Measurements from ENCODE around the gene ZNRF3. TPM values are rescaled to one million over a fixed set of nuclear protein-coding genes. Genes with fewer than 3 reads are reported as not detected.

Gene ZNRF3
- total and polyA plus RNA-seq, 7 donors, result 0.23 to 13.6 (median 8.9) TPM

- Histone ChIP-seq H3K27ac (peak overlapping the region; percentile 73 to 85 (median 84)), H3K9me3 (no peaks in the 10 kb centered on the region), H3K4me3 (peak overlapping the region; percentile 30 to 60 (median 52)), H3K4me1 (peaks cover 0 to 33% (median 31%) of the 10 kb centered on the region in 4 donors), H3K27me3 (no peaks in the 10 kb centered on the region), H3K36me3 (no peaks in the 10 kb centered on the region)
- TF ChIP-seq, protein P1, sequence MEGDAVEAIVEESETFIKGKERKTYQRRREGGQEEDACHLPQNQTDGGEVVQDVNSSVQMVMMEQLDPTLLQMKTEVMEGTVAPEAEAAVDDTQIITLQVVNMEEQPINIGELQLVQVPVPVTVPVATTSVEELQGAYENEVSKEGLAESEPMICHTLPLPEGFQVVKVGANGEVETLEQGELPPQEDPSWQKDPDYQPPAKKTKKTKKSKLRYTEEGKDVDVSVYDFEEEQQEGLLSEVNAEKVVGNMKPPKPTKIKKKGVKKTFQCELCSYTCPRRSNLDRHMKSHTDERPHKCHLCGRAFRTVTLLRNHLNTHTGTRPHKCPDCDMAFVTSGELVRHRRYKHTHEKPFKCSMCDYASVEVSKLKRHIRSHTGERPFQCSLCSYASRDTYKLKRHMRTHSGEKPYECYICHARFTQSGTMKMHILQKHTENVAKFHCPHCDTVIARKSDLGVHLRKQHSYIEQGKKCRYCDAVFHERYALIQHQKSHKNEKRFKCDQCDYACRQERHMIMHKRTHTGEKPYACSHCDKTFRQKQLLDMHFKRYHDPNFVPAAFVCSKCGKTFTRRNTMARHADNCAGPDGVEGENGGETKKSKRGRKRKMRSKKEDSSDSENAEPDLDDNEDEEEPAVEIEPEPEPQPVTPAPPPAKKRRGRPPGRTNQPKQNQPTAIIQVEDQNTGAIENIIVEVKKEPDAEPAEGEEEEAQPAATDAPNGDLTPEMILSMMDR (IDR thresholded peaks at IDR 0.05), result peak in 2 of 4 experiments; percentile 8 to 16
- peak in 1 of 4 donors; percentile 76 for TF ChIP-seq EP300 (IDR thresholded peaks at IDR 0.05)
- no peak for TF ChIP-seq POLR2A (IDR thresholded peaks at IDR 0.05)
- peak in 3 of 4 donors; percentile 35 to 71 (median 58) for TF ChIP-seq POLR2AphosphoS5 (IDR thresholded peaks at IDR 0.05)
- intact Hi-C loops (cut with DNase I), result loop anchor here (5.0 to 10.0 kb wide), 3 partner anchors 44 to 1007 kb away; partner anchors contain the start of gene ZNRF3
- WGBS, 2 donors, result 19 to 38% methylated on average over 18 of the region's 18 CpGs
- peak; percentile 87 for DNase-seq
Observed at GRCh38 chr22:29031227-29032011, 148.0 kb downstream of the ZNRF3 start.

GRCh38 chr22:29032014-29032475 is 148.7 kb downstream of the ZNRF3 start:
- Histone ChIP-seq H3K4me1 (peaks cover 0 to 33% (median 31%) of the 10 kb centered on the region in 4 donors), H3K9me3 (no peaks in the 10 kb centered on the region), H3K27me3 (no peaks in the 10 kb centered on the region), H3K4me3 (no peak overlapping the region), H3K36me3 (no peaks in the 10 kb centered on the region), H3K27ac (peak overlapping the region; percentile 73 to 85 (median 84))
- intact Hi-C loops (cut with DNase I), result loop anchor here (5.0 to 10.0 kb wide), 3 partner anchors 45 to 1007 kb away; partner anchors contain the start of gene ZNRF3
- 74 to 89% methylated on average over 8 of the region's 8 CpGs for WGBS, 2 donors
- no peak for DNase-seq
- TF ChIP-seq EP300 (IDR thresholded peaks at IDR 0.05) (no peak), POLR2A (IDR thresholded peaks at IDR 0.05) (no peak), POLR2AphosphoS5 (IDR thresholded peaks at IDR 0.05) (no peak)
- TF ChIP-seq, protein P1 (IDR thresholded peaks at IDR 0.05), result no peak

GRCh38 chr22:29032584-29032983 is 149.2 kb downstream of the ZNRF3 start:
- TF ChIP-seq POLR2AphosphoS5 (IDR thresholded peaks at IDR 0.05), result no peak
- TF ChIP-seq, protein P1 (IDR thresholded peaks at IDR 0.05), result no peak
- no peak for TF ChIP-seq EP300 (IDR thresholded peaks at IDR 0.05)
- no peak for TF ChIP-seq POLR2A (IDR thresholded peaks at IDR 0.05)
- no peak overlapping the region for H3K4me3 ChIP-seq
- DNase-seq, result no peak
- intact Hi-C loops (cut with DNase I), result loop anchor here (5.0 to 10.0 kb wide), 3 partner anchors 45 to 1008 kb away; partner anchors contain the start of gene ZNRF3
- H3K4me1 ChIP-seq, result peaks cover 0 to 33% (median 31%) of the 10 kb centered on the region in 4 donors
- H3K27me3 ChIP-seq, result no peaks in the 10 kb centered on the region
- WGBS, 2 donors, result 30 to 64% methylated on average over 2 of the region's 2 CpGs
- no peaks in the 10 kb centered on the region for H3K9me3 ChIP-seq
- peak overlapping the region; percentile 30 to 85 (median 78) for H3K27ac ChIP-seq
- no peaks in the 10 kb centered on the region for H3K36me3 ChIP-seq

DNA sequence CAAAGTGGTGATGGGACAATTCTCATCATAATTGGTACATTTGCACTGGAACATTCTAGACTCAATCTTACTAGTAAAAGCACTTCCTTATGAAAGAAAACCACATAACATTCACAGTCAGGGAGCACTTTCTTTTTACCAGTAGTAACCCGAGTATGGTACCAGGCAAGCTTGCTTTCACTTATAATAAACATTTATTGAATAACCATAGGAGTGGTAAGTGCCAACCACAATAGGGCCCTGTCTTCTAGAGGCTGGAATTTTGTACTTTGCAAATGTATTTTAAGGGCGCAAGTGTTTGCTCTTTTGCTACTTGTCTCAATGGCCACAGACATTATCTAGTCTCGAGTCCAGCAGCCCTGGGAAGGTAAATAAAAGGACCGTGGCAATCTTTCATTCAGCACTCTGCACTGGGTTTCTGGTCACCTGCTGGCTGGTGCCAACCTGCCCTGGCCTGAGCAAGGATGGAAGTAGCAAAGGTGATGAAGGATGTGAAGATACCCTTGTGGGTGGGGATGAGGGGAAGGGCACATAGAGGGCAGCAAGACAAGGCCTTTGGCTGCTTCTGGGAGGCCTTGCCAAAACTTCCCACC is 154.1 kb downstream of the ZNRF3 start:
- DNase-seq, result no peak
- Histone ChIP-seq H3K36me3 (no peaks in the 10 kb centered on the region), H3K27ac (no peak overlapping the region), H3K4me1 (peaks cover 0 to 22% (median 17%) of the 10 kb centered on the region in 4 donors), H3K9me3 (no peaks in the 10 kb centered on the region), H3K4me3 (no peak overlapping the region), H3K27me3 (no peaks in the 10 kb centered on the region)
- 17 to 60% methylated on average over 4 of the region's 4 CpGs for WGBS, 2 donors
- intact Hi-C loops (cut with DNase I), result loop anchor here (2.0 to 10.0 kb wide), 2 partner anchors 87 to 1013 kb away; no protein-coding TSS in a partner anchor
- TF ChIP-seq, protein P1 (IDR thresholded peaks at IDR 0.05), result no peak
- TF ChIP-seq POLR2A (IDR thresholded peaks at IDR 0.05) (no peak), EP300 (IDR thresholded peaks at IDR 0.05) (no peak), POLR2AphosphoS5 (IDR thresholded peaks at IDR 0.05) (no peak)
